Measurements from ENCODE around the gene AGBL2.
"Not testable (repeated sequence)": the region's sequence is repeated elsewhere in the genome, so short reads cannot be mapped to it uniquely, and the experiment has no call there.

The AGBL2 gene

DNA sequence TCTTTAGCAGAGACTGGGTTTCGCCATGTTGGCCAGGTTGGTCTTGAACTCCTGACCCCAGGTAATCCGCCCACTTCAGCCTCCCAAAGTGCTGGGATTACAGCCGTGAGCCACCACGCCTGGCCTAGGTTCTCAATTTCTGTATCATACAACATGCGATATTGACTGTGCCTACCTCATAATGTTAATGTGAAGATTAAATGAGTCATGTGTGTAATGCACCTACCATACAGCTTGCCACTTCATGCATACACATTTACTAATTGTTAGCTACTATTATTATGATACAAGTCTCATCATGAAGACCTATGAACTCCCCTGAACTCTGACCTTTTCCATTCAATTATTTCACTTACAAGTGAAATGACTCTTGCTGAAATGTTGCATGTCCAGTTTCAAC lies 25.7 kb downstream of the AGBL2 start:
- DNase-seq (ENCODE audit: low spot score), result no peak

DNA sequence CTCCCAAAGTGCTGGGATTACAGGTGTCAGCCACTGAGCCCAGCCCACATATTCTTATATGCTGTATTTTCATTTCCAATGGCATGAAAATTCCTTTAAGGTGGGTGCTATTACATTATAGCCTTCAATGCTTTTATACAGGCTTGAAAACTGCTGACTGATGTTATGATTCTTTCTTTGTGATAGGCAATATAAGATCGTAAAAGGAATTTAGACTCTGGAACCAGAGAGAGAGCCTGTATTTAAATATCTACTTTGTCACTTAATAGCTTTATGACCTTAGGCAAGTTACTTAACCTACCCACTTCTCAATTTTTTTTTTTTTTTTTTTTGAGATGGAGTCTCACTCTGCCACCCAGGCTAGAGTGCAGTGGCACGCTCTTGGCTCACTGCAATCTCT lies 26.2 kb downstream of the AGBL2 start:
- no peak for DNase-seq (ENCODE audit: low spot score)

DNA sequence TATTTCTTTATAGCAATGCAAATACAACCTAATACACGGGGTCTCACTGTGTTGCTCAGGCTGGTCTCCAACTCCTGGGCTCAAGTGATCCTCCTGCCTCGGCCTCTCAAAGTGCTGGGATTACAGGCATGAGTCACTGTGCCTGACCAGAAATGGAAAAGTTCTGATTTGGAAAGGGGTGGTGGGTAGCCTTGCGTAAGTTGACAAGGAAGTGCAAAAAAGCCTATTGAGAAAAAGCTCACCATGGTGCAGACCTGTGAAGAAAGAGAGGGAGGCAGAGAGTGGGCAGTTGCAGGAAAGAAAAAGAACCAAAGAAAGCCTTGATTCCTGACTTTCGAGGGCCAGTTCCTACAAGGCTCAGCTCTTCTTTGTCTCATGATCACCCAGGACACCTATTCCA lies 27.1 kb downstream of the AGBL2 start:
- no peak for DNase-seq (ENCODE audit: low spot score)

DNA sequence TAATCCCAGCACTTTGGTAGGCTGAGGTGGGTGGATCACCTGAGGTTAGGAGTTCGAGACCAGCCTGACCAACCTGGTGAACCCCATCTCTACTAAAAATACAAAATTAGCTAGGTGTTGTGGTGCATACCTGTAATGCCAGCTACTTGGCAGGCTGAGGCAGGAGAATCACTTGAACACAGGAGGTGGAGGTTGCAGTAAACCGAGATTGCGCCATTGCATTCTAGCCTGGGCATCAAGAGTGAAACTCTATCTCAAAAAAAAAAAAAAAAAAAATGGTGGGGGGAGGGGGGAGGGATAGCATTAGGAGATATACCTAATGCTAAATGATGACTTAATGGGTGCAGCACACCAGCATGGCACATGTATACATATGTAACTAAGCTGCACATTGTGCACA lies 28.5 kb downstream of the AGBL2 start:
- DNase-seq (ENCODE audit: low spot score), result not testable (repeated sequence)

DNA sequence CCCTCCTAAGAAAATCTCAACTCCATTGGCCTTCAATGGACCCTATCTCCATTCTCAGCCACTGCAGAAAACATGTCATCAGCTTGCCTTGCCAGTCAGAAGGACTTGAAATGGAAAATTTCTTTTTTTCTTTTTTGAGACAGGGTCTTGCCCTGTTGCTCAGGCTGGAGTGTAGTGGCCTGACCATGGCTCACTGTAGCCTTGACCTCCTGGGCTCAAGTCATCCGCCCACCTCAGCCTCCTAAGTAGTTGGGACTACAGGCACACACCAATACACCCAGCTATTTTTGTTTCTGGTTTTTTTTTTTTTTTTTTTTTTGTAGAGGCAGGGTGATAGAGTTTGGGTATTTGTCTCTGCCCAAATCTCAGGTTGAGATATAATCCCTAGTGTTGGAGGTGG lies 29.0 kb downstream of the AGBL2 start:
- no peak for DNase-seq (ENCODE audit: low spot score)

- no peak for DNase-seq (ENCODE audit: low spot score)
Measured at GRCh38 chr11:47675851-47676250, 39.3 kb downstream of the AGBL2 start.

DNA sequence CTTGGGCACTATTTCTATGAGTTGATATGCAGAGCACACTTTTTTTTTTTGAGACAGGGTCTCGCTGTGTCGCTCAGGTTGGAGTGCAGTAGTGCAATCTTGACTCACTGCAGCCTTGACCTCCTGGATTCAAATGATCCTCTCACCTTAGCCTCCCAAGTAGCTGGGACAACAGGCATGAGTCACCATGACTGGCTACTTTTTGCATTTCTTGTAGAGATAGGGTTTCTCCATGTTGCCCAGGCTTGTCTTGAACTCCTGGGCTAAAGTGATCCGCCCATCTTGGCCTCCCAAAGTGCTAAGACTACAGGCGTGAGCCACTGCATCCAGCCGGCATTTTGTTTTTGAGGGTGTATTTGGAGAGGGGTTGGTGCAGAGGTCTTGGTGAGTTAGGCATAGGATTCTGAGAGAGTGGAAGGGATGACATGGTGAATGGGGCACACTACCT lies 42.9 kb downstream of the AGBL2 start:
- DNase-seq (ENCODE audit: low spot score), result no peak

DNA sequence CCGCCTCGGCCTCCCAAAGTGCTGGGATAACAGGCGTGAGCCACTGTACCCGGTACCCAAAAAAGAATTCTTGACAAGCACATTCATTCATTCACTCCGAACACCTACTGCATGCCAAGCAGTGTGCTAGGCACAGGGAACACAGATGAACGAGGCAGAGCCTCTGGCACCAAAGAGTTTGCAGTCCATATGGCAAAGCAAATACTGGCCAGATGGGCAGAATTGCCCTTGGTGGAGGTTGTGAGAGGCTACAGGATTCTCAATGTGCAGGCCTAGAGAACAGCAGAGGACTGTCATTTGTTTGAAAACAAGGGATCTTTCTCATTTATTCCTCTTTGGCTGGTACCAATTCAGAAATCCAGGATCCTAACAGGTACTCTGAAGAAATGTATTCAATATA lies 45.3 kb downstream of the AGBL2 start:
- no peak for DNase-seq (ENCODE audit: low spot score)

- DNase-seq (ENCODE audit: low spot score), result no peak
Measured at GRCh38 chr11:47668665-47669064, 46.5 kb downstream of the AGBL2 start.

DNA sequence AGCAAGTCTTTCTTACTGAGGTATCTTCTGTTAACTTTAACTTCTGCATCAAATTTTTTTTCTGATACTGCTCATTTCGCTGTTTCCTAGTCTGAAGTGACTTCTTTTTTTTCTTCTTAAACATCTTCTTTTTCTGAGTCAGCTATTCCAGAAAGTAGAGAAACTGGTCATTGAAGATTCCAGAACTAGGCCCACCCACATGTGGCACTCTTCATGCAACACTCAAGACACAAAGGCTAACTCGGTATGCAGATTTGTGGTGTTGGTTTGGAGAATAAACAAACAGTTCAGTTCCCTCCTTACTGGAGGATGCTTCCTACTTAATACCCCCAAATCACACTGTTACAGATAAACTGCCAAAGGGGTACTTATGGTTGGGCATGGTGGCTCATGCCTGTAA lies 47.6 kb downstream of the AGBL2 start:
- no peak for DNase-seq (ENCODE audit: low spot score)

DNA sequence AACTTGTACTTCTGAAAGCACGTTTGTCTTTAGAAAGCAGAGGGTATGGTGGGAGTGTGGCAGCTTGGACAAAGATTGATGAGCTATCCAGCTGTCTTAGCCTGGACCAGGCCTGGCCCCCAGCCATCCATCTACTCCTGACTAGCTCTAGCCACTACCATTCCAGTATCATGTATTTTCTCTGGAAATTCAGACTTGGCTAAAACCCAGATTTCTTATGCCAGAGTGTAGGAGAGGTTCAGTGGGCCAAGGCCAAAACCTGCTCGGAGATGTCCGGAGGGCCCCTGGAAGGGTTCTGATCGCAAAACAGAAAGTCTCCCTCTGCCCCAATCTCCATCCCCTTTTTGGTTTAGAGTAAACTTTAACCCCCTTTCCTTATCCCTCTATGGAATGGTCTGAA lies 48.0 kb downstream of the AGBL2 start:
- no peak for DNase-seq (ENCODE audit: low spot score)

- DNase-seq (ENCODE audit: low spot score), result not testable (repeated sequence)
Measured at GRCh38 chr11:47664936-47665335, 50.2 kb downstream of the AGBL2 start.

- DNase-seq (ENCODE audit: low spot score), result no peak
Measured at GRCh38 chr11:47661245-47661644, 53.9 kb downstream of the AGBL2 start.

GRCh38 chr11:47659276-47659675 lies 55.9 kb downstream of the AGBL2 start:
- no peak for DNase-seq (ENCODE audit: low spot score)

DNA sequence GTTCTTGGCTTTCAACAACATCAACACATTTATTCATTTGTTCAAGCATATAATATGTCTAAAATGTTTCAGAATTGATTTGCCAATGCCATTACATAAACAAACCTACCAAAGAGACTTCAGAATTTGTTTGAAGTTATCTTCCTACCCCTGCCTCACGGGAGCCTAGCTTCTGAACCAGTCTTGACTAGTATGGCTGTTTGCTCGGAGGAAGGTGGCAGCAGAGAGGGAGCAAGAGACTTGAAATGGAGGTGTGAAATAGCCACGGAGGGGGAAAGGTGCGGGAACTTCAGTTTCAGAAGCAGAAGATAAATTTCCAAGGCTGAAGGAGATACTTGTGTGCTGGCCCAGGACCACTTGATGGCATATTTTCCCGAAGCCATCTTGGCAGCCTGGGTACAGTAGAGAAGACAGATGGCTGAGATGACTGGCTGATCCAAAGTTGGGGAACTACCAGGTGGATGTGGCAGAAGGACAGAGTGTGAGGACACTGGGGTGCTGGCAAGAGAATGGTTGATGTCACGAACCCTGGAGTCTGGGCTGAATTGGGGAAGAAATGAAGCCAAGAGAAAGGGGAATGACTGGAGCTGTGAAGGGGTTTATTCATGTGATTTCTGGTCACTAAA lies 58.8 kb downstream of the AGBL2 start:
- DNase-seq (ENCODE audit: low spot score), result no peak

- no peak for DNase-seq (ENCODE audit: low spot score)
Measured at GRCh38 chr11:47651818-47652469, 63.2 kb downstream of the AGBL2 start.

- DNase-seq (ENCODE audit: low spot score), result no peak
Measured at GRCh38 chr11:47649276-47649675, 65.9 kb downstream of the AGBL2 start.

DNA sequence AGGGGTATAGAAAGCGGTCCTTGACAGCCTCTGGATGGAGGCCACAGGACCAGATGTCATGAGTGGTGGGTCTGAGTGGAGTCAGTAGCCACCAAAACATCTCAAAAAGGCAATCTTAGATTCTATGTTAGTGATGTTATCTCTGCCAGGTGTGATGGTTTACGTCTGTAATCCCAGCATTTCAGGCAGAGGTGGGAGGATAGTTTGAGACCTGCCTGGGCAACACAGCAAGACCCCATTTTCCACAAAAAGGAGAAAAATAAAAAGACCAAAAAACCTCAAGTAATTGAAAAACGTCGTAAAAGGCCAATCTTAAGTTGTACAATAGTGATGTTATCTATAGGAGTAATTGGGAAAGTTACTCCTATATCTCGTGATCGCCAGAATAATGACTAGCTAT lies 69.2 kb downstream of the AGBL2 start:
- no peak for DNase-seq (ENCODE audit: low spot score)

GRCh38 chr11:47645500-47645899 lies 69.7 kb downstream of the AGBL2 start:
- DNase-seq (ENCODE audit: low spot score), result no peak

DNA sequence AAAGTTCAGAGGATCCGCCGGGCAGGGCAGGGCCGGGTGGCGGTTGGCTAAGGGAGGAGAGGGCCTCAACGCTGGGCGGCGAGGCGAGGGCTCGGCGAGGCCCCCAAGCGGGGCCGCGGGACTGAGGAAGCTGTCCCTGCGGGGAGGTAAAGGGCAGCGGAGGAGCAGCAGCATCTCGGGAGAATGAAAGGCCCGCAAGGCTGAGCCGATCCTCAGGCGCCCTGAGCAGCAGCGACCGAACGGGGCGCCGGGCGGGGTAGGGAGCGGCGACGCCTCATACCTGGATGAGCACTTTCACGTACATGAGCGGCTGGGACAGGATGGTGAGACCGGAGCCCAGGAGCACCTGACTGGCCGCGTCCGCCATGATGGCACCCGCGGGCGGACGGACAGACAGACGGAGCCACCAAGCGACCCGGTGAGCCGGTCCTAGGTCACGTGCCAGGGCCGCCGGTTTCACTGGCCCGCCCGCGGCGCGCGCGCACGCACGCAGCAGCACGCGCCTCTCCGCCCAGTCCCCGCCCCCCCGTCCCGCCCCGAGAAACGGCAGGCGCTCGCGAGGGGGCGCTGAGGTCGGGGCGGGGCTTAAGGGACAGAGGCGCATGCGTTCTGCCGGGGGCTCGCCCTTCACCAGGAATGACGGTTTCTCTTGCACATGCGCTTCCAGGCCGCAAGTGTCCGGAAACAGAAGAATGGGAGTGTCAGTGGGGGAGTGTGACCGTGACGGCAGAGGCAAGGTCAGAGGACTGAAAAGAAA lies 72.9 kb downstream of the AGBL2 start, which contains the start of gene MTCH2:
MTCH2 (minus strand) TSS at position 461 of the 757 bp plus-strand sequence; CDS start at position 367, 94 bp downstream.
- peak; percentile 96 for DNase-seq (ENCODE audit: low spot score)

- DNase-seq (ENCODE audit: low spot score), result no peak
Measured at GRCh38 chr11:47641600-47642098, 73.5 kb downstream of the AGBL2 start.

- not testable (repeated sequence) for DNase-seq (ENCODE audit: low spot score)
Measured at GRCh38 chr11:47640506-47640905, 74.7 kb downstream of the AGBL2 start.

DNA sequence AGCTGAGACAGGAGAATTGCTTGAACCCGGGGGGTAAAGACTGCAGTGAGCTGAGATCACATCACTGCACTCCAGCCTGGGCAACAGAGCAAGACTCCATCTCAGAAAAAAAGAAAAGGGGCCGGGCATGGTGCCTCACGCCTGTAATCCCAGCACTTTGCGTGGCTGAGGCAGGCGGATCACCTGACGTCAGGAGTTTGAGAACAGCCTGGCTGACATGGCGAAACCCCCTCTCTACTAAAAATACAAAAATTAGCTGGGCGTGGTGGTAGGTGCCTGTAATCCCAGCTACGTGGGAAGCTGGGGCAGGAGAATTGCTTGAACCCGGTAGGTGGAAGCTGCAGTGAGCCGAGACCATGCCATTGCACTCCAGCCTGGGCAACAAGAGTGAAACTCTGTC lies 78.8 kb downstream of the AGBL2 start:
- not testable (repeated sequence) for DNase-seq (ENCODE audit: low spot score)

All from CD4-positive, alpha-beta T cell treated with Interleukin-6 at 100 ng/mL for 8 hours (primary cell).